HuH-7 (cell line): ENCODE results near the gene SMOC1.

Source experiments
- DNase-seq: peaks from one replicate; pipeline ENCODE4 v3.0.0; 2011; ENCODE audit warnings: low spot score

Gene SMOC1

DNA sequence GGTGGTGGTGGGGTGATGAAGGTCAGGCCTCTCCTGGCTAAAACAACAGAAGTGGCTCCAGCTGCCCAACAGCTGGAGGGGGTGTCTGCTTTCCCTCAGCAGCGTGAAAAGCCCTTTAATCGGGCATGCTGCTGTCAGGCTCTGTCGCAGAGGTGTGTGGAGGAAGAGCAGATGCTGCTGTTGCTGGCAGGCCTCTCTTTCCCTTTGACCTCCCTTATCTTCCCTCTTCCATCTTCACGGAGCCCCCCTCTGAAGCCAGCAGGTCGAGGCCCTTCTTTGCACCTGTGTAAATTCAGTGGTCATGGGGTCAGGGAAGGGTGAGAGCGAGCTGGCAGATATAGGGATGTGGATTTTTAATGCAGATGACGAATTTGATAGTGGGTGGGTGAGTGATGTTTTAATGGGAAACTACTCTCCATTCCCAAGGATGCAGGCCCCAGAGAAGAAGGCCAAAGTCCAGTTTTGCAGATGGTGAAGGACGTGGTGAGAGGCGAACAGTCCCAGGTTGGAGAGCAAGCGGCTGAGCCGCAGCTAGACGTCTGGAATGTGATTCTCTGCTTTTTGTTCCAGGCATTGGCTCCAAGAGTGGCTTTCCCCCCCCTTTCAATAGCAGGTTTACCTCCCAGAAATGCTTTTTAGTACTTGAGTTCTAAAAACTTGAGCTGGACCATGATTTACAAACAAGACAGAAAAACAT, 64.0 kb downstream of the SMOC1 start:
- DNase-seq, result peak; percentile 12

DNA sequence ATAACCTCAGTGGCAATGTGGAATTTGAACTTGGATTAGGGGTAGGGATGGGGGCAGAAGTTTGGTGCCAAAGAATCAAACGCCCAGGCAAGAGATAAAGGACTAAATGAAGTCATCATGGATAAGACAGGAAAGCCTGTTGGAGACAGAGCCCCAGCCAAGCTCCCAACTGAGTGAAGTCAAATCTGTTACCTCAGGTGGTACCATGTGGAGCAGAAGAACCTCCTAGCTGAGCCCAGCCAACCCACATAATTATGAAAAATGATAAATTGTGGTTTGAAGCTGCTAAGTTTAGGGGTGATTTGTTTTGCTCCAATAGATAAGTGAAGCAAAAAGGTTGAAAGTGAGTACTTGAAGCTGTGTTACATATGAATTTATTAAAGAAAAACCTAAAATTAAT, 66.1 kb downstream of the SMOC1 start:
- DNase-seq, result no peak

DNA sequence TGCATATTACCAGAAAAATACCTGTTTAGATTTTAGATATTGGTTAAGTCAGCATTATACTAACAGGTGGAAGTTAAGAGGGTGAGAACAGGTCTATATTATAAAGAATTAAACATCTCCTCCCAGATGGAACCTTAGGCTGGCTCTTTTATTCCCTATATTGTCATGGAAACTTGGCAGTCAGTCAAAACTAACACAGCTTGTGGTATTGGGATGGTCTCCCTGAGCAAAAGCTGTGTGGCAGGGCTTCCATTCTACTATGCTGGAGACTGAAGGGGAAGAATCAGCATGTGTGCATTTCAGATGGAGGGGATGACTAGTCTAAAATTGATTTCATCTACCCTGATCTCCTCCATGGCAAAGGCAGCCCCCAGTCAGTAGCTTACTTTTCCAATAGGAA, 66.7 kb downstream of the SMOC1 start:
- no peak for DNase-seq

DNA sequence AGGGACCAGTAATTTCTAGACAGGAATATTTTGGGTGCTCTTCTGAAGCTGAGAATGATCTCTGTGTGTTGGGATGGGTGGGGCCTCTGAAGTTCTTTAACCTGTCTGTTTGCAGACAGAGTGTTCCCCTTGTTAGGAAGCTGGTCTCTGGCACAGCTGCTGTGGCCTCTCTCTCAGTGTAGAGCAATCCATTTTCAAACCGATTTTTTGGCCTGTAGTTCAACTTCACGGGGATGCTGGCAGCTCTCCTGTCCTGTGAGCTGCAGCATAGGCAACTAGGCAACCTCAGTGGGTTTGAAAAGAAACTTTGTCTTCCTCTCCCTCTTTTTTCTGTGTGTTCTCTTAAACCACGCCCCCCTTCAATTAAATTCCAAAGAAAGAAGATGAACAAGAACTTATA, 69.1 kb downstream of the SMOC1 start:
- no peak for DNase-seq

DNA sequence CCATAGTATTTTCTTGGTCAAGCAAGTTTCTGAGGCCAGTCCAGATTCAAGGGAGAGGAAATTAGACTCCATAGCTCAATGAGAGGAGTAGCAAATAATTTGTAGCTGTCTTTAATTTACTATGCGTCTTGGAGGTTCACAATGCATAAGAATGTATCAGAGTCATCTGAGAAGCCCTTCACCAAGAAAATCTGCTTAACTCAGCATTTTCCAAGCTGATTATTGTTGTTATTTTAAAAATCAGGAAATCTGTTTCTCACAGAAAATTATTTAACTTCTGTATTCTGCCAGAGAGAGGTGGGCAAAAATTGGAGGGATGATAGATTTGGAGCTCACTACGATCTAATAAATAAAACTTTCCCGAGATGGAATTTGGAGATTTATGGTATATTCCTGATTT, 72.0 kb downstream of the SMOC1 start:
- no peak for DNase-seq

DNA sequence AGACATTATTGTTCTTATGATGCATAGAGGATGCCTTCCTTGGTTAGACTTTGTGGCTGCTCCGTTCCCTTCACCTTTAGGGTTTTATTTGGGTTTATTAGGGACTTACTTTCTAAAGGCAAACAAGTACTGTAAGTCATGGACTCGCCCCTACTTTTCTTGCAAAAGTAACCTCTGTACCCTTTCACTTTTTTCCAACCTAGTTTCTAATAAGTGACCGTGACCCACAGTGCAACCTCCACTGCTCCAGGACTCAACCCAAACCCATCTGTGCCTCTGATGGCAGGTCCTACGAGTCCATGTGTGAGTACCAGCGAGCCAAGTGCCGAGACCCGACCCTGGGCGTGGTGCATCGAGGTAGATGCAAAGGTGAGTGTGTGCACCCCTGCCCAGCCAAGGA, 72.7 kb downstream of the SMOC1 start:
- DNase-seq, result no peak

DNA sequence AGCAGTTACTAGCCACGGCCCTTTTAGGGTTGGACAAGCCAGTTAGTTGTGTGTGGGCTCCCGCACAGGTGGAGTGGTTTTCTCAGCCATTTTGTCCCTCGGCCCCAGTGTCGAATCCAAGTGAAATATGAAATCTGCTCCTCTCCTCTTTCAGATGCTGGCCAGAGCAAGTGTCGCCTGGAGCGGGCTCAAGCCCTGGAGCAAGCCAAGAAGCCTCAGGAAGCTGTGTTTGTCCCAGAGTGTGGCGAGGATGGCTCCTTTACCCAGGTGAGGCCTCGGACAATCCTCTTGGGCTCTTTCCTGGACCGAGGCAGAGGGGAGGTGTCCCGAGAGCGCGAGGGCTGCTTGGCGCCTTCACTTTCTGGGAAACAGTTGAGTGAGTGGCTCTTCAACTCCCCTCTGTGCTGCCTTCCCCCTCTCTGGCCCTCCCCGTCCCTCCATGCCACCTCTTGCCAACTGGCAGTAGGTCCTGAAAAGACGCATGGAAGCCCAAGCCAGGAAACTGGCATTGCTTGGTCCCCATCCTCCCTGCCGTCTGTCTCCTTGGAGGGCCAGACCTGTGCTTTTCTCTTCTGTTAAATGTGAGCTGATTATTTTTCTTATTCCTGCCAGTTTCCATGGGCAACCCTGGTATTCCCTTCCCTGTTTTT, 74.2 kb downstream of the SMOC1 start:
- DNase-seq, result no peak

DNA sequence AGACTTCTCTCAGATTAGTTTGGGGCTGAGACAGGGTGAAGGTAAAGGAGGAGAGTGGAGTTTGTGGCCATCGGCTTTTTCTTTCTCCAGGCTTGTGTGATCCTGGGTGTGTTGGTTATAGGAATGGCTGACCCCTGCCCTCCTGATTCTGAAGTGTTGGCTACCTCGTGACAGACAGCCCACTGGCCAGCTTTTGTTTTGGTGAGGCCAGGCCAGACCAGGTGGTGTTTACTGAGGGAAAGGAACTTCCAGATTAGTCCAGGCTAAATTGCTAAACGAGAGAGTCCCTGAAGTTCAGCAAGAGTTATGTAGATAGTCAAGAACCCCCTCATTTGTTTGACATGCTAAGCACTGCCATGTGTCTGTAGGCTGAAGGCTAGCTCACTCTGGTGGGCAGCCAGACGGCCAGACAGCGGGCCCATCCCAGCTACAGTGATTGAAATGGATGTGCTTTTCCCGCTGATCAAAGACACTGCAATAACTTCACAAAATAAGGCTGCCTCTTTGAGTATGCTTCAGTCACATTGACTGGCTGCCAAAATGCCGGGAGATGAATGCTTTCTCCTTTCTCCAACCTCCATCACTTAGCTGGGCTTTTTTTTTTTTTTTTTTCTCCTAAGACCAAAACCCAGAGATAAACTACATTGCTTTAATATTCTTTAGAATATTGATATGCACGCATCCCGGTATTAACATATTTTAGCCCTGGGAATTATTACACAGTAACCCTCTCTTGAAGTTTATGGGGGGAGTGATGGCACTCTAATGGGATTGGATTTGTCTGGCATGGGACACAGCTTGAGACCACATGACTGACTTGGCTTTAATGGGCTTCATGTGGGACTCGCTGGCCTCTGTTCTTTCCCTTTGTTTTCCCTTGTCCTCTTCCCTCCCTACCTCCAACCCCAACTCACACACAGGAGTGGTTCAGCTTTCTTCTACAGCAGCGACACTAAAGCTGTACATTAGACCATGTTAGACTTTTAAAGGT, 76.9 kb downstream of the SMOC1 start:
- DNase-seq, result no peak

DNA sequence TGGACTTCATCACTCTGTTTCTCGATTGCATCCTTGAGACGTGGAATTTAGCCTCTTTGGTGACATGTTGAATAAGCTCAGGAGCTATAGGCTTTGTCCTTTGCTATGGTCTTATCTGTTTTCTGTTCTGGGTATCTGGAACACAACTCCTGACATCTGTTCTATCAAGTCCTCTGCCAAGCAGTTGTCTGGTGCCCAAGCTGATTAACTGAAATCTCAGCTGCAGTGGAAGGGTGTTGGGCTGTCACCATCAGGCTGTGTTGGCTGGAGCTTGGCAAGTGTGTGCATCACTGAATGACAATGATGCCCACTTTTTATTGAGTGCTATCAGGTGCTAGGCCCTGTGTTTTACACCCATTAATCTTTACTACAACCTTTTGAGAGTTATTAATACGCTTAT, 77.8 kb downstream of the SMOC1 start:
- no peak for DNase-seq

DNA sequence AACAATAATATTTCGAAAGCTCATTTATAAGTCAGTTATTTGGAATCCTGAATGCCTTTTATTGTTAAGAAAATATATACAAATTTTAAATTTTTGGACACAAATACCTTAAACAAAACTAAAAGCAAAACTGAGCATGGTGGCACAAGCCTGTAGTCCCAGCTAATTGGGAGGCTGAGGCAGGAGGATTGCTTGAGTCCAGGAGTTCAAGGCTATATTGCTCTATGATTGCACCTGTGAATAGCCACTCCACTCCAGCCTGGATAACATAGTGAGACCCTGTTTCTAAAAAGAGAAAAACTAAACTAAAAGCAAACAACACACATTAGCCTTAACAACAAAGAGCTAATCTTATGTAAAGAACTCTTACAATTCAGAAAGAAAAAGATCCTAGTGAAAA, 78.8 kb downstream of the SMOC1 start:
- no peak for DNase-seq

DNA sequence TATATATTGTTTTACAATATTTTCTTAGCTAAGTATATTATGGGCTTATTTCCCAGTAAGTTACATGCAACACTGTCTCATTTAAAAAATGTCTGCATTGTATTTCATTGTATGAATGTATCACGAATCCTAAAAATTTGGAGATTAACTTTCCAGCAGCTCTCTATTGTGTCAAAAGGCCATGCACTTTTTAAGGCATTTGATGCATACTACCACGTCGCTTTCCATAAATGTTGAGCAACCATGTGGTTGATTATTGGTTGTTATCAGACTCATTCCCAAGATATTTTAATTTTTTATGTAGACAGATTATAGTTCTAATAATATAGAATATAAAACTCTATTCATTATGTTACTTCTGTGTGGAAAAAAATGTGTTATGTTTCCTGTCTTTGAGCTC, 79.9 kb downstream of the SMOC1 start:
- DNase-seq, result no peak

DNA sequence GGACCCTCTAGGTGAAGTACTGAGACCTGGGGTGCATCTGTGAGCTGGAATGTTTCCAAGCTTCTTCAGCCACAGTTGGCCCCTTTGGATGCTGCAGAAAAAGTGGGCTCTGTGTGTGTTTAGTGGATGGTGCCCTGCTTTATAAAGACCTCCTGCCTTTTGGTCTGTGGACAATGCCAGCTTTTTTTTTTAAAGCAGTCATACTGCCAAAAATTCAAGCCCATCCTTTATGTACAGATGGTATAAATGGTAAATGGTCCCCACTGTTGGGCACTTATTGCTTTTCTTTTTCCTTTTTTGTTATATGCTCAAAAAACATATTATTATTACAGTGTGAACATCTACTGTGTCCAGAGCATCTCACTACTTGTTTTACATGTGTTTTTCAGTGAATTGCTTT, 81.1 kb downstream of the SMOC1 start:
- DNase-seq, result no peak

DNA sequence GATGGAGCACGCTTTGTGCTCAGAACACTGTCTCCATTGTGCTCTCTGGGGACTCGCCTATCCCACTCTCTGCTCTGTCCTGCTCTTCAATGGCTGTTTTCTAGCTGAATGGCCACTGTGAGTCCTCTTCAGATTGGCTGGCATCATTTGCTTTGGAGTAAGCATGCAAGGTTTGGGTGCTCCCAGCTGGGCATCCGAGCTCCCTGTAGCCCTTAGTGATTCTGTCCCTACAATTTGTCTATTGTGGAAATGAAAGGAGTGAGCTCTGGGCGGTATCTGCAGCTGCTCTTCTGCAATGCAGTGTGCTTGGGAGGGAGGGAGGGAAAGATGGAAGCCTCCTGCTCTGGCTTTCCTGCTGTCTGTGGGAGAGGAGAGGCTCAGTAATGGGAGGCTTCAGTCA, 84.8 kb downstream of the SMOC1 start:
- no peak for DNase-seq

DNA sequence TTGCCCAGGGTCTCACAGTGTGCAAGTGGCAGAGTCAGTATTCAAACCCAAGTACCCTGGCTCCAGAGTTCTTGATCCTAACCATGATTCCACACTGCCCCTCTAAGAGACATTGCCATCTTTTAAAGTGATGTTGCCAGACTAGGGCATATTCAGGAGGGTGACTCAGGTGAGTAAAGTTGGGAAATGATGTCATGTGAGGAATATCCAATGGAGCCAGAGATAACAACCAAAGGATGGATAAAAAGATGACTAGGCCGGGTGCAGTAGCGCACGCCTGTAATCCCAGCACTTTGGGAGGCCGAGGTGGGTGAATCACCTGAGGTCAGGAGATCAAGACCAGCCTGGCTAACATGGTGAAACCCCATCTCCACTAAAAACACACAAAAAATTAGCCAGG, 85.6 kb downstream of the SMOC1 start:
- no peak for DNase-seq

DNA sequence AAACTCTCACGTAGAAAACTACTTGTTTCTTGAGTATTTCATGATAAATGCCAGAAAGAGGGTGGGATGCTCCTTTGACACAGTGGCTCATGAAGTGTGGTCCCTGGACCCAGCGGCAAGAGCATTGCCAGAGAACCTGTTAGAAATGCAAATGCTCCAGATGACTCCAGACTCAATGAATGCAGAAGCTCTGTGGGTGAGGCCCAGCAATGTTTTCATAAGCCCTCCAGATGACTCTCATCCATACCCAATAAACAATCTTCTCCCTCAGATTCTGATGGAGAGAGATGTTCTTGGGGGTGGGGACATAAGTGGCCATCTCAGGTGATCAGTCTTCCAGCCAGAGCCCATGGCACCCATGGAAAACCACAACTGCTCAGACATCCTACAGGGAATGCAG, 88.9 kb downstream of the SMOC1 start:
- DNase-seq, result no peak

DNA sequence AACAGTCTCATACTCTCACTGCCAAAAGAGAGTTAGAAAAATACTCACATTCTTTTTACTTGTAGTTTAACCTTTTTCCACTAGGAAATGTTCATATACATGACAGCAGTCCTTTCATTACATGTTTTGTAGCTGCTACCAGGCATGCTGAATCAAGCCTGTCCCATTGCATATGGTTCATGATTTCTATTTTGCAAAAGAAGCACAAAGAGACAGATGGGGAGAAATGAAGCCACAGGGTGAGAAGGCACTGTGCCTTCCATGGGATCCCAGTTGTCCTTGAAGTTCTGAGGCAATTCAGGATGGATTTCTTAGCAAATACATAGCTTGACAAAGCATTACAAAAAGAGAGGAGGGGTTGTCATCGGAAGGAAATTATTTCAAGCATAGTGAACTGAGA, 89.5 kb downstream of the SMOC1 start:
- DNase-seq, result no peak

DNA sequence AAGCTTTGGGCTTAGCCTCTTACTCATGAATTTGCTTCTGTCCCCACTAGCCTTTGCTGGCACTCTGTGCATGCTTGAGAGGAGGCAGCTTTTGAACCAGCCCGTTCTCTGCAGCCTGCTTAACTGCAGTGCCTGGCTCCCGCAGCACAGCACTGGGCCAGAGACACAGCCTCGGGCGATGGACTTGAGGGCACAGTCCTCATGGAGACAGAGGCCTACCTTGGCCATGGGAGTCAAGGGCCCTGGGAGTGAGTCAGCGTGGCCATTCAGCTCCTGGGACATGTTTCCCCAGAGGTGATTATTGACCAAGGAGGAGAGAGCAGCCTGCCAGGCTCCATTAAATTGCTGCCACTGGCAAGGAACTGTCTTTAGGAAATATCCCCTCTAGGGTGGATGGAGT, 93.5 kb downstream of the SMOC1 start:
- no peak for DNase-seq

DNA sequence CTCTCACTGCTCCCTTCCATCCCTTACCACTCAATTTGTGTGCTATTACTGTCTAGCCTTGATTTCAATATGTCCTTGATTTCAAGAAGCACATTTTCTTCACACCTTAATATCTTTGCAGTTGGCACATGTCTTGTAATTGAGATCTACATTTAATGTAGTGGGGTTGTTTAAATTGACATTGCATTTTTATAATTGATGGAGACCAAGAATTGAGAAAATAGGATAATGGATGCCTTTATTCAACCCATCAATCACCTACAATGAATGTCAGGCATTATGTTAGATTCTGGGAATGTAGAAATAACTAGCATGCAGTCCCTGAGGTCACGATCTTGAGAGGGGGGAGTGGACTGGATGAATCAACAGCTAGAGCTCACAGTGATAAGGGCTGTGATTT, 94.6 kb downstream of the SMOC1 start:
- DNase-seq, result no peak

DNA sequence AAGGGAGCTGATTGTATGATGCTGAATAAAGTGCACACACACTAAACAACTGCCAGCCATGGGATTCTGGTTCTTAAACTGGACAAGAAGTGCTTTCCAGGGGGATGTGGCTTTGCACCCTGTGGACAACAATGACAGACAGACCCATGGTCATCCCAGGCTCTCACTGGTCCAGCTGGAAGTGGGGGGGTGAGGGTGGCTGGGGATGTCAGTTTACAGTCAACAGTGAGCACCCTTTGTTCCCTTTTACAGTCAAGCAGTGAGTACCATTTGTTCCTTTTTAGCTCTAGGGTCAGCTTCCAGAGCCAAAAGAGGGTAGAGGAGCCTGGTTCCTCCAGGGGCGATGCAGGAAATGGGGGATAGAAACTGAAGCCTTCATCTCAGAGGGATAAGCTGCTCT, 100.7 kb downstream of the SMOC1 start:
- no peak for DNase-seq

DNA sequence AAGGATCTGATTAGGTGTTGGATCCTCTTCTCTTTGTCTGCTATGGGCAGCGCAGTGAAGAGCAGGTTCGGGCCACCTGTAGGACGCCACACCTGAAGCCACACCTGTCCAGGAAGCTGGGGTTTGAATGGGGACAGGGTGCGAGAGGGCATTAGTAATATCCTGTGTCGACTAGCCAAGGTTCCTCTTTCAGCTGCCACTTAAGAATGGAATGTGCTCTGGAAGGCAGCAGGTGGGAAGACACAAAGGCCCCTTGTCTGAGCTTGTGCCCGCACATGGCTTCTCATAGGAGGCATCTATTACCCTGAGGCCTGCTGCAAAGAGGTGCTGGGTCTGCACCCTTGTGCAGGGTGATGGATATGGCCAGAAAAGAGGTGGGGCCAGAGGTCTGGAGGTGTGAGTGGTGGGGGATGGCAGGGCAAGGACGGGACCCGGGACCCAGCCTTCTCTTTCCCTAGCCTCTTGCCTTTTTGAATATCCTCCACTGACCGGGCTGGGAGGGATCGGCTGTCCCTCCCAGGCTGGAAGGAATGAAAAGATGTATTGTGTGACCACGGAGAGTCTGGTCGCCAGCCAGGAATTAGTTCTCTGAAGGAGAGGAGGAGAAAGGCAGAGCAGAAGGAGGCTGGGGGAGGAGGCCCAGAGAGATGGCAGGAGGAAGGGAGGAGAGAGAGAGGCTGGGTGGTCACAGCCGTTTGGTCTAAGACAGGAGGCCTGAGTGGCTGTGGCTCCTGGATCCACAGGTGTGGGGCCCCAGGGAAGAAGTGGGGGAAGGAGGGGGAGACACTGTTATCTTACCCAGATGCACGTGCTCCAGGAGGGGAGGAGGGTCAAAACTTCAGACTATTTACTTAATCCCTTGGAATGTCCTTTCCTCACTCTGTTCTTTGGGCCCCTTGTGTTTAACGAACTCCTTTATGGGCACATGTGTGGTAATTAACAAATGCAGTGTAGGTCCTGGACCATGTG, 101.5 kb downstream of the SMOC1 start:
- no peak for DNase-seq

DNA sequence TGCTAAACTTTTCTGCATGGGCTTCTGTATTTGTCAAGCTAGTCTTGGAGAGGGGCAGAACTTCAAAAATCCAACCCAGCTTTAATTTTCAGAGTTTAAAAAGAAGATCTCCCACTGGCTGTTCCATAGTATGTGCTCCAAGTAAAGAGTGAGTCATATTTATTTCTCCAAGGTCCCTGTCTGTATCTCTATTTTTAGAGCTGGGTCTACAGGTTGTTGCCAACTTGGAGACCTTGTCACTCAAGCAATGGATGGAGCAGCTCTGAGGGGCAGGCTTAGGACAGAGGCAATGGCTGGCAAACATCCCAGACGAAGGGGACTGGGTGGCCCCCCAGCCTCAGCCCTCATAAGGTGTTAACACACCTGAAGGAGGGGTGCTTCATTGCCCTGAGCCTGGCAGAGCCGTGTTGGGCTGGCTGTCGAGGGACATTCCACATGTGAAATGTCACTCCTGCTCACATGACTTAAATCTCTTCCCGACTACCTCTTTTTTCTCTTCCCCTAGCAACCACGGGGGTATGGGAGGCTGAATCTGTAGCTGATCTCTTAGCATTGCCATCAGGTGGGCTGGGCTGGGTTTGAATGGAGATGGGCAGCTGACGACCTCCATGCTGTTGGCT, 103.1 kb downstream of the SMOC1 start:
- no peak for DNase-seq
